ENCODE data around the gene OGA.

OGA gene

GRCh38 chr10:101781655-101781983 is 36.6 kb downstream of the OGA start:
- H3K27me3 ChIP-seq (ENCODE audit: insufficient read depth, low read length, poor library complexity) = no peaks in the 10 kb centered on the region
- H3K79me2 ChIP-seq (ENCODE audit: insufficient read depth, low read length) = peaks cover 17% of the 10 kb centered on the region
- TF ChIP-seq EZH2 (IDR thresholded peaks at IDR 0.05; ENCODE audit: borderline replicate concordance, low read depth, low read length, severe bottlenecking) (no peak), CTCF (IDR thresholded peaks at IDR 0.05; ENCODE audit: borderline replicate concordance, extremely low read depth, low read length, poor library complexity, severe bottlenecking) (no peak)
- no peak for ATAC-seq (ENCODE audit: insufficient read depth, low read depth)
- peaks cover 39% of the 10 kb centered on the region for H3K36me3 ChIP-seq (ENCODE audit: insufficient read depth, low read length)
- H3K4me3 ChIP-seq (ENCODE audit: low read depth in 1 of 2, low read length in 2 of 2) = peak overlapping the region in 1 of 2 experiments; percentile 99; a peak in 2 of 4 replicates
- H3K27ac ChIP-seq (ENCODE audit: low read length) = 0 out of 2 replicates have a peak overlapping the region, but pooled peaks have one; percentile 27
- H2AFZ ChIP-seq (ENCODE audit: low read depth, low read length) = no peak overlapping the region
- peaks cover 39% of the 10 kb centered on the region for H3K4me1 ChIP-seq (ENCODE audit: insufficient read depth, low read length)
- DNase-seq = no peak
- H3K9me3 ChIP-seq (ENCODE audit: insufficient read depth, low read length, severe bottlenecking) = no peaks in the 10 kb centered on the region
- H3K4me2 ChIP-seq (ENCODE audit: insufficient read depth, low read length) = peak overlapping the region; percentile 99
- peak overlapping the region; percentile 78; the same call in 1 of the 2 replicates for H3K9ac ChIP-seq (ENCODE audit: low read depth, low read length)
- H4K20me1 ChIP-seq (ENCODE audit: insufficient read depth, low read length) = no peaks in the 10 kb centered on the region; the same call in none of the 2 replicates

DNA sequence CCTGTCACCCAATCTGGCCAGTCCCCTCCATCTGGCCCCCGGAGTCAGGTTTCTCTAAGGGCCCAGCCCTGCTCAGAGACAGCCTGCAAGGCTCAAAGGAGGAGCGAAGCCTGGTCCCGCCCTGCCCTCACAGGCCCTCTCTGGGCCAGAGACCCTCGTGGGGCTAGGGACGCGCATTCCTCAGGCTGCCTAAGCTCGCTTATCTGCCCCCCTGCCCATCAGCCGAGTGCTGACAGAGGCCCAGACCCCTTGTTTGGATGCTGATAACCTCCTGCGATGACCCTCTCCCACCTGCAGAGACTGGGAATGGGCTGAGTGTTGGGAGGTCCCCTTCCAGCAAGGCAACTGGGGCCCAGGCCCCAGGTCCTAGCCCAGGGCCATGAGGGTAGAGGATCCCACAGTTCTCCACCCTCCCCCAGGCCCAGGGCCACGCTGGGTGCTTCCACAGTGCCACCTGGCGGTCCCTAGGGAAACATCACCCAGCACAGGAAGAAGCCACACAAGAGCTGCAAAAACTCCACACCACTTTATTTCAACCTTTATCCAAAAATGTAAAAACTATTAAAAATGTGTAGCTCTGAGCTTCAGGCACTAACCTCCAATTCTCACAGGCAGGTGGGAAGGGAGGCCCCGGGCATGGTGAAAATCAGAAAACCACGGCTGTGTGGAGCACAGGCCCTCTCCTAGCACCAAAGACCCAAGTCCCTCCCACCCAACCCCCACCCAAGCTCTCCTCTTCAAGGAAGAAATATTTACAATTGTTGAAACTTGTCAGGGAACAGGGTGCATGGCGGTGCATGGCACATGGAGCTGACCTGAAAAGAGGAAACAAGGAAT is 37.2 kb downstream of the OGA start:
- peaks cover 34% of the 10 kb centered on the region for H3K36me3 ChIP-seq (ENCODE audit: insufficient read depth, low read length)
- ATAC-seq (ENCODE audit: insufficient read depth, low read depth) (peak; percentile 75), DNase-seq (peak; percentile 77)
- no peak overlapping the region for H2AFZ ChIP-seq (ENCODE audit: low read depth, low read length)
- H3K9ac ChIP-seq (ENCODE audit: low read depth, low read length) = no peak overlapping the region
- no peak for TF ChIP-seq EZH2 (IDR thresholded peaks at IDR 0.05; ENCODE audit: borderline replicate concordance, low read depth, low read length, severe bottlenecking)
- TF ChIP-seq CTCF (IDR thresholded peaks at IDR 0.05; ENCODE audit: borderline replicate concordance, extremely low read depth, low read length, poor library complexity, severe bottlenecking) = peak; percentile 96
- no peaks in the 10 kb centered on the region for H3K9me3 ChIP-seq (ENCODE audit: insufficient read depth, low read length, severe bottlenecking)
- peaks cover 39% of the 10 kb centered on the region for H3K4me1 ChIP-seq (ENCODE audit: insufficient read depth, low read length)
- peak overlapping the region in 1 of 2 experiments; percentile 99; a peak in 1 of 4 replicates for H3K4me3 ChIP-seq (ENCODE audit: low read depth in 1 of 2, low read length in 2 of 2)
- H3K4me2 ChIP-seq (ENCODE audit: insufficient read depth, low read length) = peak overlapping the region; percentile 99
- H3K27ac ChIP-seq (ENCODE audit: low read length) = peak overlapping the region; percentile 45; the same call in 1 of the 2 replicates
- peaks cover 17% of the 10 kb centered on the region for H3K79me2 ChIP-seq (ENCODE audit: insufficient read depth, low read length)
- H3K27me3 ChIP-seq (ENCODE audit: insufficient read depth, low read length, poor library complexity) = no peaks in the 10 kb centered on the region
- H4K20me1 ChIP-seq (ENCODE audit: insufficient read depth, low read length) = no peaks in the 10 kb centered on the region; the same call in none of the 2 replicates

GRCh38 chr10:101780187-101780817 is 37.9 kb downstream of the OGA start:
- Histone ChIP-seq H3K27me3 (ENCODE audit: insufficient read depth, low read length, poor library complexity) (no peaks in the 10 kb centered on the region), H3K4me3 (ENCODE audit: low read depth in 1 of 2, low read length in 2 of 2) (no peak overlapping the region), H3K27ac (ENCODE audit: low read length) (no peak overlapping the region)

More at GRCh38 chr10:101780187-101780817, 37.9 kb downstream of the OGA start:
- Histone ChIP-seq H3K4me2 (ENCODE audit: insufficient read depth, low read length) (no peak overlapping the region; the same call in 1 of the 2 replicates), H3K79me2 (ENCODE audit: insufficient read depth, low read length) (peaks cover 17% of the 10 kb centered on the region), H4K20me1 (ENCODE audit: insufficient read depth, low read length) (no peaks in the 10 kb centered on the region; the same call in 1 of the 2 replicates), H3K36me3 (ENCODE audit: insufficient read depth, low read length) (peaks cover 26% of the 10 kb centered on the region), H2AFZ (ENCODE audit: low read depth, low read length) (no peak overlapping the region), H3K9ac (ENCODE audit: low read depth, low read length) (no peak overlapping the region), H3K4me1 (ENCODE audit: insufficient read depth, low read length) (peaks cover 39% of the 10 kb centered on the region), H3K9me3 (ENCODE audit: insufficient read depth, low read length, severe bottlenecking) (no peaks in the 10 kb centered on the region)
- TF ChIP-seq CTCF (IDR thresholded peaks at IDR 0.05; ENCODE audit: borderline replicate concordance, extremely low read depth, low read length, poor library complexity, severe bottlenecking) (no peak), EZH2 (IDR thresholded peaks at IDR 0.05; ENCODE audit: borderline replicate concordance, low read depth, low read length, severe bottlenecking) (no peak)
- DNase-seq (no peak), ATAC-seq (ENCODE audit: insufficient read depth, low read depth) (no peak)

Data from DND-41 (cell line).